Measurements from ENCODE around the gene SMCR8.

- TF ChIP-seq CTCF (IDR thresholded peaks at IDR 0.05) (no peak), POLR2A (IDR thresholded peaks at IDR 0.05) (no peak)
Observed at GRCh38 chr17:18314059-18314730, 898 bp upstream of the SMCR8 start.

Data from uterus (tissue), 2 donors.